Heart left ventricle (tissue), 13 donors: ENCODE data around the gene CACNA1C.

ENCODE experiments used
- CTCF ChIP-seq, 12 donors: fragments of 200-600 bp; sonication (generic) in 4 of 12; IDR thresholded peaks; one replicate each; pipeline versions ENCODE4 v1.5.0 to v1.8.0; 2018 to 2022; ENCODE audit warnings: antibody characterized with exemption in 12 of 12, mild to moderate bottlenecking in 5 of 12
- POLR2A ChIP-seq, 2 donors: fragments of 450-650 bp; IDR thresholded peaks; one replicate each; pipeline ENCODE4 v1.6.1; 2017; ENCODE audit warnings: antibody characterized with exemption in 2 of 2, mild to moderate bottlenecking in 2 of 2, moderate library complexity in 2 of 2
- donor health status: ischemic (EF 13 %, LVEDD 7.1; RV severe dilation, severe dysfunction).
- donor health status: DM: no; HTN: yes; CAD: no.
- donor health status: DM: no; HTN: no; CAD: no.
- donor health status: ischemic (EF 25% LVEDD 6.9; RV normal size, moderate dysfunction).
- donor health status: ischemic (EF 25% LVEDD 5.7; RV mildly dilated, moderate dysfunction).
- donor health status: ischemic (EF 35%, LVEDD 5.7; RV mildly dilated, moderate dysfunction).
- donor health status: nonischemic (EF 11% LVEDD 7.7; RV severe dilation, severe dysfunction).
- donor health status: DM: yes; HTN: yes; CAD: no.
- donor health status: PGD.
- donor health status: ischemic (EF 29% LVEDD 5.4; RV normal size, mild dysfunction).
- donor health status: nonischemic (EF 23%, LVEDD 6.1; RV moderate dilation, normal function).

- TF ChIP-seq CTCF (IDR thresholded peaks at IDR 0.05) (no peak), POLR2A (IDR thresholded peaks at IDR 0.05) (no peak)
Observed at GRCh38 chr12:2475984-2476383, 423.2 kb downstream of the CACNA1C start.
